Heart left ventricle (tissue), 16 donors: ENCODE results near the gene MEG3. TPM values are rescaled to one million over a fixed set of nuclear protein-coding genes. Genes with fewer than 3 reads are reported as not detected.

ENCODE experiments used
- ATAC-seq, 4 donors: fragments of 200-7000 bp; cut with Tn5 transposase; one replicate each; pipeline ENCODE4 v1.9.1; 2020 to 2022; ENCODE audit warnings: moderate library complexity in 4 of 4, mild to moderate bottlenecking in 3 of 4, moderate number of reproducible peaks in 1 of 4
- DNase-seq, 5 donors: peaks; one replicate each; pipeline ENCODE4 v3.0.0-alpha.2; 2020
- H3K27ac ChIP-seq, 12 donors: fragments of 200-600 bp; sonication (generic) in 4 of 12; one replicate each; pipeline versions ENCODE4 v1.5.0 to v1.8.0; 2016 to 2022; ENCODE audit warnings: mild to moderate bottlenecking in 2 of 12
- H3K27me3 ChIP-seq, 9 donors: fragments of 200-600 bp; sonication (generic) in 2 of 9; one replicate each; pipeline versions ENCODE4 v1.5.1 to v1.8.0; 2016 to 2022; ENCODE audit warnings: mild to moderate bottlenecking in 3 of 9
- H3K36me3 ChIP-seq, 9 donors: fragments of 200-600 bp; sonication (generic) in 2 of 9; one replicate each; pipeline versions ENCODE4 v1.5.0 to v1.8.0; 2018 to 2022; ENCODE audit warnings: mild to moderate bottlenecking in 2 of 9
- H3K4me1 ChIP-seq, 12 donors: fragments of 200-600 bp; sonication (generic) in 4 of 12; one replicate each; pipeline versions ENCODE4 v1.5.0 to v1.8.0; 2016 to 2022; ENCODE audit warnings: mild to moderate bottlenecking in 3 of 12
- H3K4me3 ChIP-seq, 12 donors: fragments of 200-600 bp; sonication (generic) in 4 of 12; one replicate each; pipeline versions ENCODE4 v1.5.0 to v1.8.0; 2017 to 2022; ENCODE audit warnings: mild to moderate bottlenecking in 9 of 12, moderate library complexity in 4 of 12
- H3K9me3 ChIP-seq, 12 donors: fragments of 200-600 bp; sonication (generic) in 4 of 12; one replicate each; pipeline versions ENCODE4 v1.5.0 to v1.8.0; 2016 to 2022; ENCODE audit warnings: mild to moderate bottlenecking in 1 of 12
- CTCF ChIP-seq, 12 donors: fragments of 200-600 bp; sonication (generic) in 4 of 12; IDR thresholded peaks; one replicate each; pipeline versions ENCODE4 v1.5.0 to v1.8.0; 2018 to 2022; ENCODE audit warnings: antibody characterized with exemption in 12 of 12, mild to moderate bottlenecking in 5 of 12
- POLR2A ChIP-seq, 2 donors: fragments of 450-650 bp; IDR thresholded peaks; one replicate each; pipeline ENCODE4 v1.6.1; 2017; ENCODE audit warnings: antibody characterized with exemption in 2 of 2, mild to moderate bottlenecking in 2 of 2, moderate library complexity in 2 of 2
- WGBS, 4 donors: extraction: QIAGEN DNeasy Blood & Tissue Kit in 2 of 4; methylation state at CpG; one replicate each; pipeline versions ENCODE4 v1.1.5 to v1.1.7; 2013 to 2018; 5-methylcytosine and 5-hydroxymethylcytosine counted together
- intact Hi-C, 10 donors: fragments of 100-400 bp; cut with DNase I; formaldehyde crosslinking; loops; one replicate each; pipeline versions ENCODE4 v1.11.1 to v1.14.2; 2022
- polyA plus RNA-seq, 2 donors: library from polyadenylated mRNA; stranded (reverse); fragments of 200-250 nt; gene quantifications; one replicate each; pipeline ENCODE4 v1.2.3, GENCODE V29; 2013
- total RNA-seq, 9 donors: library from RNA; depleted of rRNA in 2 of 9; stranded (reverse); fragments of >200 nt in 2 of 9; fragmentation: NEBNext Ultra II Directional in 3 of 9; extraction: Animal tissue kit (Norgen Biotek cat#: 25700) in 3 of 9; gene quantifications; one replicate each; pipeline versions ENCODE4 v1.1.0 to v1.2.4, GENCODE V29; 2016 to 2023
- donor health status: ischemic (EF 13 %, LVEDD 7.1; RV severe dilation, severe dysfunction).
- donor health status: healthy with polysubstance abuse.
- donor health status: DM: no; HTN: yes; CAD: no.
- donor health status: DM: no; HTN: no; CAD: no.
- donor health status: ischemic (EF 25% LVEDD 6.9; RV normal size, moderate dysfunction).
- donor health status: ischemic (EF 25% LVEDD 5.7; RV mildly dilated, moderate dysfunction).
- donor health status: healthy.
- donor health status: DM: yes; HTN: yes; CAD: no.
- donor health status: ischemic (EF 35%, LVEDD 5.7; RV mildly dilated, moderate dysfunction).
- donor health status: nonischemic (EF 11% LVEDD 7.7; RV severe dilation, severe dysfunction).
- donor health status: DM: yes; HTN: yes; CAD: no.
- donor health status: PGD.
- donor health status: ischemic (EF 29% LVEDD 5.4; RV normal size, mild dysfunction).
- donor health status: nonischemic (EF 23%, LVEDD 6.1; RV moderate dilation, normal function).

The MEG3 gene
- total and polyA plus RNA-seq, 11 donors: 3.6 to 37.7 (median 9.9) TPM

- WGBS, 4 donors: 47 to 57% (median 53%) methylated on average over 7 to 11 of the region's 11 CpGs
- H3K27me3 ChIP-seq: peaks cover 0 to 46% (median 5%) of the 10 kb centered on the region in 9 donors
- no peaks in the 10 kb centered on the region for H3K9me3 ChIP-seq
- no peak overlapping the region for H3K4me3 ChIP-seq
- ATAC-seq (no peak), DNase-seq (peak in 3 of 5 donors; percentile 6 to 27 (median 10))
- H3K27ac ChIP-seq: no peak overlapping the region
- no peaks in the 10 kb centered on the region for H3K4me1 ChIP-seq
- H3K36me3 ChIP-seq: no peaks in the 10 kb centered on the region
- intact Hi-C loops: no loop called here
- TF ChIP-seq POLR2A (IDR thresholded peaks at IDR 0.05): no peak
- TF ChIP-seq CTCF (IDR thresholded peaks at IDR 0.05): no peak
Measured at GRCh38 chr14:100786131-100786530, 39.8 kb upstream of the MEG3 start.

- DNase-seq: peak in 2 of 5 donors; percentile 2 to 12
- WGBS, 4 donors: 75 to 83% (median 81%) methylated on average over 11 of the region's 11 CpGs
- ATAC-seq: no peak
- Histone ChIP-seq H3K27ac (no peak overlapping the region), H3K36me3 (no peaks in the 10 kb centered on the region), H3K9me3 (no peaks in the 10 kb centered on the region), H3K4me3 (no peak overlapping the region), H3K27me3 (peaks cover 0 to 52% (median 3%) of the 10 kb centered on the region in 9 donors), H3K4me1 (no peaks in the 10 kb centered on the region)
- intact Hi-C loops: no loop called here
- TF ChIP-seq POLR2A (IDR thresholded peaks at IDR 0.05) (no peak), CTCF (IDR thresholded peaks at IDR 0.05) (no peak)
Measured at GRCh38 chr14:100786576-100787219, 39.2 kb upstream of the MEG3 start.

- ATAC-seq (no peak), DNase-seq (peak in 3 of 5 donors; percentile 11 to 28 (median 11))
- no peak overlapping the region for H3K27ac ChIP-seq
- 89 to 97% (median 93%) methylated on average over 14 of the region's 14 CpGs for WGBS, 4 donors
- H3K9me3 ChIP-seq: no peaks in the 10 kb centered on the region
- H3K27me3 ChIP-seq: peaks cover 0 to 61% (median 3%) of the 10 kb centered on the region in 9 donors
- no peaks in the 10 kb centered on the region for H3K36me3 ChIP-seq
- no peak overlapping the region for H3K4me3 ChIP-seq
- intact Hi-C loops: no loop called here
- H3K4me1 ChIP-seq: no peaks in the 10 kb centered on the region
- TF ChIP-seq CTCF (IDR thresholded peaks at IDR 0.05) (no peak), POLR2A (IDR thresholded peaks at IDR 0.05) (no peak)
Measured at GRCh38 chr14:100787659-100788058, 38.3 kb upstream of the MEG3 start.

GRCh38 chr14:100788517-100788916 lies 37.4 kb upstream of the MEG3 start:
- 56 to 71% (median 64%) methylated on average over 7 of the region's 7 CpGs for WGBS, 4 donors
- TF ChIP-seq CTCF (IDR thresholded peaks at IDR 0.05): no peak
- no peak for TF ChIP-seq POLR2A (IDR thresholded peaks at IDR 0.05)
- Histone ChIP-seq H3K4me1 (no peaks in the 10 kb centered on the region), H3K27ac (no peak overlapping the region), H3K36me3 (no peaks in the 10 kb centered on the region), H3K4me3 (no peak overlapping the region), H3K27me3 (peaks cover 0 to 65% (median 3%) of the 10 kb centered on the region in 9 donors), H3K9me3 (no peaks in the 10 kb centered on the region)
- intact Hi-C loops: no loop called here
- ATAC-seq (no peak), DNase-seq (peak in 3 of 5 donors; percentile 2 to 58 (median 2))
